Mucosa of rectum (tissue), 2 donors: ENCODE data around the gene ARTN.

Experiments
- H3K27ac ChIP-seq, 2 donors: one replicate each; pipeline ENCODE4 v1.7.0; 2013; ENCODE audit warnings: inconsistent platforms in 2 of 2, low read depth in 2 of 2, low read length in 2 of 2
- H3K27me3 ChIP-seq, 2 donors: one replicate each; pipeline ENCODE4 v1.7.0; 2013; ENCODE audit warnings: low read length in 2 of 2; ENCODE audit not compliant: control insufficient read depth in 2 of 2, insufficient read depth in 2 of 2
- H3K36me3 ChIP-seq, 2 donors: one replicate each; pipeline ENCODE4 v1.7.0; 2013; ENCODE audit warnings: low read length in 2 of 2; ENCODE audit not compliant: control insufficient read depth in 2 of 2, insufficient read depth in 2 of 2
- H3K4me1 ChIP-seq, 2 donors: one replicate each; pipeline ENCODE4 v1.7.0; 2013; ENCODE audit warnings: low read length in 2 of 2, mild to moderate bottlenecking in 1 of 2; ENCODE audit not compliant: control insufficient read depth in 2 of 2, insufficient read depth in 2 of 2
- H3K4me3 ChIP-seq, 2 donors: one replicate each; pipeline ENCODE4 v1.7.0; 2013; ENCODE audit warnings: low read length in 2 of 2
- H3K9ac ChIP-seq, 2 donors: one replicate each; pipeline ENCODE4 v1.7.0; 2013; ENCODE audit warnings: low read length in 2 of 2, low read depth in 1 of 2, mild to moderate bottlenecking in 1 of 2
- H3K9me3 ChIP-seq, 2 donors: one replicate each; pipeline ENCODE4 v1.7.0; 2013; ENCODE audit warnings: low read length in 2 of 2; ENCODE audit not compliant: control insufficient read depth in 2 of 2
- donor health status: healthy.
- donor health status: Normal muscosa, but diverticular disease.

ARTN gene

DNA sequence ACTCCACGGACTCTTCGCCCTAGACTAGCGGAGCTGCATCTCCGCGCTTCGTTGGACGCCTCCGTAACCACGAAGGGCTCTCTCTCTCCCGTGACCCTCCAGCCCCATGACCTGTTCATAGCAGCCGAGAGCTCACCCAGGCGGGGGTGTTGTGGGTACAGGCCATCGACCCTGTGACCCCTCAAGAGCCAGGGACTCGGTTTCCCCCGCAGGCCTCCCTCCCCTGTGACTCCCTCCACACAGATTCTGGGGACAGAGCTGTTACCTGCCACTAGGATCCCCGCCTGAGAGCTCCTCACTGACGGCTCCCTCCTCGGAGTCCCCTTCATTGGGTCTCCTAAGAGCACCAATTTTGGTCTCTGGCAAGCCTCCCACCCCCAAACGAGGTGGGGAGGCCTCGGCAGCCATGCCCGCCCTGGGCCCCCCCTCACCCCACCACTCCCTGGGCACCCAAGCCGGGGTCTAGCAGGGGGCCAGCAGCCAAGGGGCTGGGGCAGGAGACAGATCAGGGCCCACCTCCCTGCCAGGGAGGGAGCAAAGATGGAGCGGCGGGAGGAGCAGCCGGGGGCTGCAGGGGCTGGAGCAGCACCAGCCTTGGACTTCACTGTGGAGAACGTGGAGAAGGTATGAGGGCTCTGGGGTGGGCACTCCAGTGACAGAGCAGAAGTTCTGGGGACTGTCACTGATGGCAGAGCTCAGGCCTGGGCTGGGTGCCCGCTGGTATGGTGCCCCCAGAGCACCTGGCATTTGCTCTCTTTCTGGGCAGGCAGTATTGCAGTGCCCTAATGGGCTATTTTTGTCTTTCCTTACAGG is 13.7 kb downstream of the ARTN start:
- peak overlapping the region; percentile 94 to 95 for H3K27ac ChIP-seq
- H3K9ac ChIP-seq = peak overlapping the region; percentile 81 to 89
- H3K36me3 ChIP-seq = peaks cover 5 to 10% of the 10 kb centered on the region in 2 donors
- peak overlapping the region; percentile 85 to 94 for H3K4me3 ChIP-seq
- no peaks in the 10 kb centered on the region for H3K9me3 ChIP-seq
- peaks cover 21% of the 10 kb centered on the region in 2 donors for H3K4me1 ChIP-seq
- no peaks in the 10 kb centered on the region for H3K27me3 ChIP-seq

DNA sequence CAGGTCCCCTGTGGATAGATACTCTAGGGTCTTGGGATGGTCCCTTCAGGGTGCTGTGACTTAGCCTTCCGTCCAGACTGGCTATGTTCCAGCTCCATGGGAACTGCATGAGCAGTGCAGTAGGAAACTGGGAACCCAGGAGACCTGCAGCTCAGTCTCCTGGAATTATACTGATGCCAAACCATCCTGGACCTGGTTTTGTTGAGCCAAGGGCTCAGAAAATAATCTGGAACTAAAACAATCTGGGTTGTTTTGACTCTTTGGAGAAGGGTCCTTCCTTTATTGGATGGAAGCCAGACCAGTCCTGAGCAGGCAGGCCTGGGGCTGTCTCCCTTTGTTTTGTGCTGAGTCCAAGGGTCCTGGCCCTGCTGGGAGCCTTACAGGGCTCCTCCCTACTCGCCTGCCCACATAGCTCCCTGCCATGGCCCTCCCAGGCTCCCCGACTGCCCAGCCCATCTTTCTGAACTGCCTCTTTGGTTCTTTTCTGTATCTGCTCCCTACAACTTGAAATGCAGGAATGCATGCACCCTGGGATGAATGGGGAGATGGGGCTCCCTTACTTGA is 14.4 kb downstream of the ARTN start:
- Histone ChIP-seq H3K36me3 (peaks cover 5 to 10% of the 10 kb centered on the region in 2 donors), H3K9me3 (no peaks in the 10 kb centered on the region), H3K27ac (no peak overlapping the region), H3K4me1 (peaks cover 21% of the 10 kb centered on the region in 2 donors), H3K4me3 (peak overlapping the region; percentile 85 to 94), H3K27me3 (no peaks in the 10 kb centered on the region), H3K9ac (peak overlapping the region; percentile 24 to 89)

- Histone ChIP-seq H3K36me3 (peaks cover 5 to 10% of the 10 kb centered on the region in 2 donors), H3K9ac (no peak overlapping the region), H3K9me3 (no peaks in the 10 kb centered on the region), H3K4me3 (no peak overlapping the region), H3K27ac (no peak overlapping the region), H3K27me3 (no peaks in the 10 kb centered on the region), H3K4me1 (peaks cover 21% of the 10 kb centered on the region in 2 donors)
These were observed 16.1 kb downstream of the ARTN start for GRCh38 chr1:43949678-43950077.

DNA sequence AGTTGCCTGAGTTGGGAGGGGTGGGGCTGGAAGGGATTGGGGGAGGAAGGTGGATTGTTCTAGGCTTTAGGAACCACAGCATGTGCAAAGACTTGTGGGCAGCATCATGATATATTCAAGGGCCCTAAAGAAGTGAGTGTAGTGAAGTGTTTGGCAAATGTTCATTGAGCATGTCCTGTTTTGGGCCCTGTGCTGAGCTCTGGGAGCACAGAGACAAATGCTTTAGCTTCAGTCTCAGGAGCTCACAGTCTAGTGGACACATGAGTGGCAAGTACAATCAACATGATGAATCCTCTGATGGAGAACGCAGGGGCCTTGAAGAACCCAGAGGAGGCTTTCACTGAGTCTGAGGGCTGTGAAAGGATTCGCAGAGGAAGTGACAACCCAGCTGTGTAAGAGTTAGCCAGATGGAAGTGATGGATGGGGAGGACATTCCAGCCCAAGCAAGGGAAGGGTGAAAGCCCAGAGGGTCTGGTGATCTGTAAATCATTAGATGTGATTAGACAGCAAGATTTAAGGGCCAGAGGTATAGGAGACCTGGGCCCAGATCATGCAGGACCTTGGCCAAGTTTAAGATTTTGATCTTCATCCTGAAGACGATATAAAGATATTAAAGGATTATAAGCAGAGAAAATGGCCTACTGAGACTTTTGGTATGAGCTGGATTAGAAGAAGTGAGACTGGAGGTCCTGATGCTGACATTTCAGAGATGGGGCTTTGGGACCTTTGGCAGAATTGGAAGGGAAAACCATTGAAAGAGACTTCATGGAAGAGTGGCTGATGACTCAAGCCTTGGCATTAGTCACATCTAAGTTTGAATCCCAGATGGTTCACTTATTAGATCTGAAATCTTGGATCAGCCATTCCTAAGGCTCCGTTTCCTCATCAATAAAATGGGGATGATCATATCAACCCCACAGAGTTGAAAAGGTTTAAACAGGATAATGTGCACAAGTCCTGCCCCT is 17.7 kb downstream of the ARTN start:
- H3K27ac ChIP-seq = no peak overlapping the region
- no peak overlapping the region for H3K9ac ChIP-seq
- H3K27me3 ChIP-seq = no peaks in the 10 kb centered on the region
- H3K4me3 ChIP-seq = no peak overlapping the region
- H3K9me3 ChIP-seq = no peaks in the 10 kb centered on the region
- H3K4me1 ChIP-seq = peaks cover 12 to 14% of the 10 kb centered on the region in 2 donors
- peaks cover 5 to 12% of the 10 kb centered on the region in 2 donors for H3K36me3 ChIP-seq

- Histone ChIP-seq H3K4me1 (peaks cover 3 to 5% of the 10 kb centered on the region in 2 donors), H3K9me3 (no peaks in the 10 kb centered on the region), H3K27ac (no peak overlapping the region), H3K27me3 (no peaks in the 10 kb centered on the region), H3K36me3 (peaks cover 13 to 27% of the 10 kb centered on the region in 2 donors), H3K4me3 (no peak overlapping the region), H3K9ac (no peak overlapping the region)
These were observed 19.2 kb downstream of the ARTN start for GRCh38 chr1:43952731-43953346.

DNA sequence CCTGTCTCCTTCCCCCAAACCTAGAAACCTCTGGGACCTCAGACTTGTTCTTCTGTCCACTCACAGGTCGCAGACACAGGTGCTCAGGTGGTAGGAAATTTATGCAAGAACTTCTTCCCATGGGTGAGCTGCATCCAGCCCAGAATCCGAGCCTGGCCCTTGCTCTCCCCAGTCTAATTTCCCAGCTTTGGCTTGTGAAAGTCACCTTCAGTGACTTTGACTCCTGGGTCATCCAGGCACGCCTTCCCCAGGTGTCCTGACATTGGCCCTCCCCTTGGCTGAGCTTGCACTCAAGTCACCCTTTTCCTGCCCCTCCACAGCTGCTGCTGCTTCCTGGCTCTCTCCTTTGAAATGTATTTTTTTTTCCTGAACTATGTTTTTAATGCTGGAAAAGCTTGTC is 19.8 kb downstream of the ARTN start:
- H3K4me3 ChIP-seq = no peak overlapping the region

GRCh38 chr1:43954036-43954435 is 20.4 kb downstream of the ARTN start:
- Histone ChIP-seq H3K4me3 (no peak overlapping the region), H3K9me3 (no peaks in the 10 kb centered on the region), H3K27ac (no peak overlapping the region), H3K36me3 (peaks cover 23 to 39% of the 10 kb centered on the region in 2 donors), H3K27me3 (no peaks in the 10 kb centered on the region), H3K4me1 (no peaks in the 10 kb centered on the region), H3K9ac (no peak overlapping the region)

More for the DNA sequence above, 19.8 kb downstream of the ARTN start:
- Histone ChIP-seq H3K27me3 (no peaks in the 10 kb centered on the region), H3K36me3 (peaks cover 16 to 32% of the 10 kb centered on the region in 2 donors), H3K9ac (no peak overlapping the region), H3K27ac (no peak overlapping the region), H3K9me3 (no peaks in the 10 kb centered on the region), H3K4me1 (no peaks in the 10 kb centered on the region)

DNA sequence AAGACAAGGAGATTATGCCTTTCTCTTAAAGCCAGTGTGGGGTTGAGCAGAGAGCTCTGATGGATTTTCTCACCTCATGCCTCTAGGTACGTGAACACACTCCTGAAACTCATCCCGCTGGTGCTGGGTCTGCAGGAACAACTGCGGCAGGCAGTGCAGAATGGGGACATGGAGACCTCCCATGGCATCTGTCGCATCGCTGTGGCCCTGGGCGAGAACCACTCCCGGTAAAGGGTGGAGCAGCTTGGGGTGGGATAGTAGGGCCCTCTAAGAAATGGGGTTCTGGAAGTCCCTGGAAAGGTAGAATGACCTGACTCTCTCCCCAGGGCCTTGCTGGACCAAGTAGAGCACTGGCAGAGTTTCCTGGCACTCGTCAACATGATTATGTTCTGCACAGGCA is 22.6 kb downstream of the ARTN start:
- no peak overlapping the region for H3K4me3 ChIP-seq
- peaks cover 29 to 32% of the 10 kb centered on the region in 2 donors for H3K36me3 ChIP-seq
- no peaks in the 10 kb centered on the region for H3K27me3 ChIP-seq
- no peak overlapping the region for H3K27ac ChIP-seq
- no peaks in the 10 kb centered on the region for H3K9me3 ChIP-seq
- H3K4me1 ChIP-seq = no peaks in the 10 kb centered on the region
- H3K9ac ChIP-seq = no peak overlapping the region

DNA sequence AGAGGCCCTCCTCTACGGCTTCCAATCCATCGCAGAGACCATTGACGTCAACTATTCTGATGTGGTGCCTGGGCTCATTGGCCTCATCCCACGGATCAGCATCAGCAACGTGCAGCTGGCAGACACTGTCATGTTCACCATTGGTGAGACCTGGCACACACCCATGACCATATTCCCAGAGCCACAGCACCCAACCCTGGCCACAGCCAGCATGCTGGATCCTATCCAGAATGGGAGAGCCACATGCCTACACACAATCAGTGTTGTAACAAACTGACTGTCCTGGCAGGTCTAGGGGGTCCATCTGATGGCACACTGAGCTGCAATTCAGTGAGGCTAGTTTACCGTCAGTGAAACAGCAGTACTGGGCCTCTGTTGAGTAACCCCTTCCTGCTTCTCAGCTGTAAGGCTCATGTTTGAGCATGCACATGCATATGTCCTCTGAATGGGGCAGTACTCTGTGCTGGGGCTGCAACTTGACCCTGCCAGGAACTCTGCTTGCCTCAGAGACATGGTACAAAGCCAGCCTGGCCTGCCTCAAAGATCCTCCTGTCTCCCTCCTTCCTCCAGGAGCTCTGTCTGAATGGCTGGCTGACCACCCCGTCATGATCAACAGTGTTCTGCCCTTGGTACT is 23.9 kb downstream of the ARTN start:
- Histone ChIP-seq H3K27me3 (no peaks in the 10 kb centered on the region), H3K4me3 (no peak overlapping the region), H3K4me1 (no peaks in the 10 kb centered on the region), H3K9me3 (no peaks in the 10 kb centered on the region), H3K36me3 (peaks cover 29 to 41% of the 10 kb centered on the region in 2 donors), H3K9ac (no peak overlapping the region), H3K27ac (no peak overlapping the region)
